ENCODE results near the gene UGT1A8.

Gene UGT1A8

GRCh38 chr2:233688341-233688740, 70.9 kb downstream of the UGT1A8 start:
- Histone ChIP-seq H3K9ac (ENCODE audit: low read length) (no peak overlapping the region), H3K79me2 (ENCODE audit: insufficient read depth, low read length) (no peaks in the 10 kb centered on the region), H3K36me3 (ENCODE audit: insufficient read depth, low read length) (no peaks in the 10 kb centered on the region), H3K9me2 (ENCODE audit: low read depth, low read length) (no peaks in the 10 kb centered on the region; the same call in 1 of the 2 replicates), H3K27me3 (ENCODE audit: insufficient read depth, low read length) (no peaks in the 10 kb centered on the region), H3K9me3 (ENCODE audit: low read length) (no peaks in the 10 kb centered on the region), H3K4me3 (ENCODE audit: low read depth, low read length, poor library complexity, severe bottlenecking) (no peak overlapping the region), H3K4me1 (ENCODE audit: insufficient read depth, low read length, severe bottlenecking) (no peaks in the 10 kb centered on the region), H4K20me1 (ENCODE audit: insufficient read depth, low read length) (no peaks in the 10 kb centered on the region), H3K4me2 (ENCODE audit: low read length) (no peak overlapping the region), H3F3A (ENCODE audit: insufficient read depth, low read length) (no peaks in the 10 kb centered on the region), H3K27ac (ENCODE audit: low read depth, low read length, poor library complexity, severe bottlenecking) (no peak overlapping the region), H2AFZ (ENCODE audit: low read length) (no peak overlapping the region)
- TF ChIP-seq EZH2 (IDR thresholded peaks at IDR 0.05; ENCODE audit: borderline replicate concordance, low read length), result no peak
- no peak for TF ChIP-seq CTCF (IDR thresholded peaks at IDR 0.05; ENCODE audit: low read length)

- Histone ChIP-seq H3K9ac (ENCODE audit: low read length) (no peak overlapping the region), H3K4me3 (ENCODE audit: low read depth, low read length, poor library complexity, severe bottlenecking) (no peak overlapping the region), H3K36me3 (ENCODE audit: insufficient read depth, low read length) (no peaks in the 10 kb centered on the region), H3K9me2 (ENCODE audit: low read depth, low read length) (no peaks in the 10 kb centered on the region), H3K9me3 (ENCODE audit: low read length) (no peaks in the 10 kb centered on the region), H3K27ac (ENCODE audit: low read depth, low read length, poor library complexity, severe bottlenecking) (no peak overlapping the region), H3K4me2 (ENCODE audit: low read length) (no peak overlapping the region), H3F3A (ENCODE audit: insufficient read depth, low read length) (no peaks in the 10 kb centered on the region), H3K79me2 (ENCODE audit: insufficient read depth, low read length) (no peaks in the 10 kb centered on the region), H4K20me1 (ENCODE audit: insufficient read depth, low read length) (no peaks in the 10 kb centered on the region), H3K27me3 (ENCODE audit: insufficient read depth, low read length) (no peaks in the 10 kb centered on the region; the same call in 1 of the 2 replicates), H2AFZ (ENCODE audit: low read length) (no peak overlapping the region), H3K4me1 (ENCODE audit: insufficient read depth, low read length, severe bottlenecking) (no peaks in the 10 kb centered on the region)
- no peak for TF ChIP-seq EZH2 (IDR thresholded peaks at IDR 0.05; ENCODE audit: borderline replicate concordance, low read length)
- TF ChIP-seq CTCF (IDR thresholded peaks at IDR 0.05; ENCODE audit: low read length), result no peak
Measured at GRCh38 chr2:233689031-233689430, 71.6 kb downstream of the UGT1A8 start.

DNA sequence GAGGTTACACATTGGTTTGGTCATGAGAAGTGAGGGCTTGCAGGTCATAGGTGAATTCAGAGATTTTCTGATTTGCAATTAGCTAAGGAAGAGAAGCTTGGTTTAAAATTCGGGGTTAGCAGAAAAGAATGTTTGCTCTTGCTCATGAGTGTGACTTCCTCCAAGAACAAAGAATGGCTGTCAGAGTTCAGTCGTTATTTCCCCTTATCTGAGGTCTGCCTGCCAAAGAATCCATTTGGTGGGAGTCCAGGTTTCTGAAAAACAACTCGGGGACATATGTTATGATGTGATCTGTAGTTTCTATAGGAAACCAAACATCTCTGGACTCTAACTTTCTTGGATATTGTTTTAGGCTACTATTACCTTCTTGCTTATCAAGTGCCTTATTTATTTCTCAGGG, 72.1 kb downstream of the UGT1A8 start:
- Histone ChIP-seq H3K36me3 (ENCODE audit: insufficient read depth, low read length) (no peaks in the 10 kb centered on the region), H3K9me3 (ENCODE audit: low read length) (no peaks in the 10 kb centered on the region), H3K27me3 (ENCODE audit: insufficient read depth, low read length) (no peaks in the 10 kb centered on the region; the same call in 1 of the 2 replicates), H3K4me1 (ENCODE audit: insufficient read depth, low read length, severe bottlenecking) (no peaks in the 10 kb centered on the region), H2AFZ (ENCODE audit: low read length) (no peak overlapping the region), H4K20me1 (ENCODE audit: insufficient read depth, low read length) (no peaks in the 10 kb centered on the region), H3K4me2 (ENCODE audit: low read length) (no peak overlapping the region), H3K9me2 (ENCODE audit: low read depth, low read length) (no peaks in the 10 kb centered on the region), H3K9ac (ENCODE audit: low read length) (no peak overlapping the region), H3F3A (ENCODE audit: insufficient read depth, low read length) (no peaks in the 10 kb centered on the region), H3K79me2 (ENCODE audit: insufficient read depth, low read length) (no peaks in the 10 kb centered on the region), H3K4me3 (ENCODE audit: low read depth, low read length, poor library complexity, severe bottlenecking) (no peak overlapping the region), H3K27ac (ENCODE audit: low read depth, low read length, poor library complexity, severe bottlenecking) (no peak overlapping the region)
- TF ChIP-seq EZH2 (IDR thresholded peaks at IDR 0.05; ENCODE audit: borderline replicate concordance, low read length) (no peak), CTCF (IDR thresholded peaks at IDR 0.05; ENCODE audit: low read length) (no peak)
